Right ventricle myocardium inferior (tissue), 1 donor: ENCODE data around the gene NXNL1. TPM values are rescaled to one million over a fixed set of nuclear protein-coding genes. Genes with fewer than 3 reads are reported as not detected.
A peak's percentile ranks its signal among the peaks of the same experiment; 100 is the strongest.

Source experiments
- ATAC-seq: fragments of 200-7000 bp; cut with Tn5 transposase; one replicate; pipeline ENCODE4 v1.9.1; 2020; ENCODE audit warnings: mild to moderate bottlenecking, moderate library complexity
- DNase-seq: peaks from one replicate; pipeline ENCODE4 v3.0.0; 2021; ENCODE audit errors: missing footprints
- intact Hi-C: fragments of 100-400 bp; cut with DNase I; formaldehyde crosslinking; loops from one replicate; pipeline ENCODE4 v1.11.0; 2022
- total RNA-seq: library from RNA; stranded (reverse); fragmentation: NEBNext Ultra II Directional; extraction: Animal tissue kit (Norgen Biotek cat#: 25700); gene quantifications from one replicate; pipeline ENCODE4 v1.2.1, GENCODE V29; 2021
- donor health status: DM: no; HTN: yes; CAD: no; lungs with severe emphysema.

The NXNL1 gene
- total RNA-seq, 1 donor from 2014 or later = not detected

DNA sequence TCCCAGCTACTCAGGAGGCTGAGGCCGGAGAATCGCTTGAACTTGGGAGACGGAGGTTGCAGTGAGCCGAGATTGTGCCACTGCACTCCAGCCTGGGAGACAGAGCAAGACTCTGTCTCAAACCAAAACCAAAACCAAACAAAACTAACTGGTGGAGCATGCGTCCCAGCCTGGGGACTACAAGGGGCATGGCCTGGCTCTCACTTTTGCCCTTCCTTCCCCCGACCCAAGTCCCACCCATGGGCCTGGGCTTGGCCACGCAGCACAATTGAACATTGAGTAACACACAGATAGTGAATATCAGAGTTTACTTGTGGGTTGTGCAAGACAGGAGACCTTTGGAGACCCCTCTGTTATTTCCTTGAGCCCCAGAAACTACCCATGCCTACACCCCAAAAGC lies 25.5 kb downstream of the NXNL1 start:
- no peak for ATAC-seq
- DNase-seq = no peak
- intact Hi-C loops = no loop called here

DNA sequence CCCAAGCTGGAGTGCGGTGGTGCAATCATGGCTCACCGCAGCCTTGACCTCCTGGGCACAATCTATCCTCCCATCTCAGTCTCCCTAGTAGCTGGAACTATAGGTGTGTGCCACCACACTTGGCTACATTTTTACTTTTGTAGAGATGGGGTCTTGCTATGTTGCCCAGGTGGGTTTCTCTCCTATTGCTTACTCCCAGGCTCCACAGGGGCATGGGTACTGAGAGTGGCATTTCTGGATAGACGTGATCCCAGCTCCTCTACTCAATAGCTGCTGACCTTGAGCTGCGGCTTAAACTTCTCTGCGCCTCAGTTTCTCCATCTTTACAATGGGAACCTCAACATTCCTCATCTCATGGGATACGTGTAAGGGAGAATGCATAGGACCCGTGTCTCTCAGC lies 29.3 kb downstream of the NXNL1 start:
- intact Hi-C loops = no loop called here
- ATAC-seq (no peak), DNase-seq (no peak)

DNA sequence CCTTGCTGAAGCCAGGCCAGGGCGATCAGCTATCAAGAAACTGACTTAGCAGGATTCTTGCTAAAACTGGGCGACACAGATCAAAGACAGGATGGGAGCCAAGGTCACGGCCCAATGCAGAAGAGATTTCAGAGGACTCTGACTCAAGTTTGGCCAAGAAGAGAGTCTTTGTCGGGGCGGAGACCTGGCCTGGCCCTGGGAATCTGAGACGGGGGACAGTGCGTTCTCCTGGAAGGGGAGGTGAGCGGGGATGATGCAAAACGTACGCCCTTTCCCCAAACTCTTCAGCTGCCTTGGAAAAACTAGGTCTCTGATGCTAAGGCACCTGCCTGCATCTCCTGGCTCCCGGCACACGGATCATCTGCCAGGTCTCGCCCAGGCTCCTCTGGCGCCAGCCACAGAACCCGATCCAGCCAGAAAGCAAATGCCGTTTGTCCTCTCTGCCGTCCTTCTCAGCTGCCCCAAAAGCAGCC lies 31.0 kb downstream of the NXNL1 start:
- ATAC-seq (no peak), DNase-seq (no peak)
- intact Hi-C loops = no loop called here

DNA sequence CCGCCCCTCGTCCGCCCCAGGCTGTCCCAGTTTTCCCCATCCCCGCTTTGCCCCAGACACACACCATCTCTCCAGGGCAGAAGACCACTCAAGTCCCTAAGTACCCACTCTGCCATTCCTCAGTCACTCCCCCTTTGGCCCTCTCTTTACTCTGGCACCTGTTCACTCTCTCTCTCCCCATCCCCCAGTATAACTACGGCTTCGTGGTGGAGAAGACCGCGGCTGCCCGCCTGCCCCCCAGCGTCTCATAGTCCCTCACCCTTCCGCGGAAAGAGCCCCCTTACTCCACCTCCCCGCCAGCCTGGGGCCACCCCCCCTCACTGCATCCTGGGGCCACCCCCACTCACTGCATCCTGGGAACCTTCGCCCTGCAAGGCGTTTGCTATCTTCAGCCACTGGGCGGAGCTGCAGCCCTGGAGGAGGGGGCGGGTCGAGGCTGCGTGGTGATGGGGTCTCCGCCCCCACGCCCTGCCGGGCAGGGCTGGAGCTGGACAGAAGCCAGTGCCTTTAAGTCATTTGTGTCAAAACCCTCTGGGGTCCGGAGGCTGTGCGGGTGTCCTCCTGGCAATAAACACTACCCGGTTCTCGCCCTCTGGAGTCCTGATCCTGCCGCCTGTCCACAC lies 35.9 kb downstream of the NXNL1 start:
- ATAC-seq = no peak
- DNase-seq = no peak
- intact Hi-C loops = loop anchor here (5.0 kb wide), 1 partner anchor 42 kb away; no protein-coding TSS in a partner anchor

DNA sequence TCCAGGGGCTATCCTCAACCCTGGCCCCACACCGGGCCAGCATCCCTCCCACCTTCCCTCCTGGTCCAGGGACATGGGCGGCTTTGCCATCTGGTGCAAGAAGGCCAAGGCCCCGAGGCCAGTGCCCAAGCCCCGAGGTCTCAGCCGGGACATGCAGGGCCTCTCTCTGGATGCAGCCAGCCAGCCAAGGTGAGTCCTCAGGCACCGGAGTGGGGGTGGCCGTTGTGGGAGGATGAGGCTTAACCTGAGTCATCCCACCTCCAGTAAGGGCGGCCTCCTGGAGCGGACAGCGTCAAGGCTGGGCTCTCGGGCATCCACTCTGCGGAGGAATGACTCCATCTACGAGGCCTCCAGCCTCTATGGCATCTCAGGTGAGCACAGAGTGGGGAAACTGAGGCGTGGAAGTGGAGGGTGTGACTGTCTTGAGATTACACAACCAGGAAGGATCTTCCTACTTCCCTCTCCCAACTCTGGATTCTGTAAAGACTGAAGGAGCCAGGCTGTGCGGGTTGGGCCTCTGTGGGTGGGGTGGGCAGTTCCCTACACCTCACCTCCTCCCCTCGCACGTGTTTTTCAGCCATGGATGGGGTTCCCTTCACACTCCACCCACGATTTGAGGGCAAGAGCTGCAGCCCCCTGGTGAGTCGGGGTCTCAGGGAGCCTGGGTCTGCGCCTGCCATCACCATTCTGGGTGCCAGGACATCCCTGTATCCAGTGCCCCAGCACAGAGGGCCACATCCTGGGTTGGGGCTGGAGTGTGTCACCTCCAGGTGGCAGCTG lies 37.1 kb downstream of the NXNL1 start:
- ATAC-seq (no peak), DNase-seq (no peak)
- intact Hi-C loops = loop anchor here (5.0 kb wide), 1 partner anchor 44 kb away; no protein-coding TSS in a partner anchor

DNA sequence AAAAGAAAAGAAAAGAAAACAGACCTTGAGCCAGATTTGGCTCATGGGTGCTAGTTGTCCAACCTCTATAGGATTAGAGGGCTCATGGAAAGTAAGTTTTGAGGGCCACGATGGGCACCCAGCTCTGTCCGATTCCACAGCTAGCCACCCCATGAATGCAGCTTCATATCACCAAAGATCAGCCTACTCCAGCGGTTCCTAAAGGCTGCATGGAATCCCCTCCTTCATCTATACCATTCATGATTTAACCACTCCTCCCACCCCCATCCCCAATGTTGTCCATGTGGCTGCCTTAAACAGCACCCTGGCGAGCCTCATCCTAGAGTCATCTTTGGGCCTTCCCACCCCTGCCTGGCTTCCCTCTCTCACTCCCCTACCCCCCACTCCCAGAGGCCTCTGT lies 38.8 kb downstream of the NXNL1 start:
- DNase-seq (no peak), ATAC-seq (no peak)
- intact Hi-C loops = loop anchor here (5.0 kb wide), 1 partner anchor 45 kb away; no protein-coding TSS in a partner anchor

DNA sequence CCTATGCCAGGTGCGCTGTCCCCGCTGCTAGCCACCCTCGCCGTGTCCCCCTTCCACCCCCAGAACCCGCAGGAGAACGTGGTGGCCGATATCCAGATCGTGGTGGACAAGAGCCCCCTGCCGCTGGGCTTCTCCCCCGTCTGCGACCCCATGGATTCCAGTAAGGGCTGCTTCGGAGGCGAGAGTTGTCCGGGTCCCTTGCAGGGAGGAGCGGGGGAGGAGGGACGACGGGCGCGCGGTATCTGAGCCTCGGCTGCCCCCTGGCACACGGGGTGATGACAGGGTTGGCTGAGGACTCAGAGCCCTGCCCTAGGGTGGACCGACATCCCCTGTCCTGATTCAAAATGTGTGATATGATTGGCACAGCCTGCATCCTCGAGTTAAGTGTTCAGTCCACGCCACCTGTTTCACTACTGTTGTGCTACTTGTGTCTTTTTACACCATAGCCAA lies 40.2 kb downstream of the NXNL1 start:
- intact Hi-C loops = loop anchor here (5.0 kb wide), 1 partner anchor 47 kb away; no protein-coding TSS in a partner anchor
- ATAC-seq (peak; percentile 17), DNase-seq (no peak)

DNA sequence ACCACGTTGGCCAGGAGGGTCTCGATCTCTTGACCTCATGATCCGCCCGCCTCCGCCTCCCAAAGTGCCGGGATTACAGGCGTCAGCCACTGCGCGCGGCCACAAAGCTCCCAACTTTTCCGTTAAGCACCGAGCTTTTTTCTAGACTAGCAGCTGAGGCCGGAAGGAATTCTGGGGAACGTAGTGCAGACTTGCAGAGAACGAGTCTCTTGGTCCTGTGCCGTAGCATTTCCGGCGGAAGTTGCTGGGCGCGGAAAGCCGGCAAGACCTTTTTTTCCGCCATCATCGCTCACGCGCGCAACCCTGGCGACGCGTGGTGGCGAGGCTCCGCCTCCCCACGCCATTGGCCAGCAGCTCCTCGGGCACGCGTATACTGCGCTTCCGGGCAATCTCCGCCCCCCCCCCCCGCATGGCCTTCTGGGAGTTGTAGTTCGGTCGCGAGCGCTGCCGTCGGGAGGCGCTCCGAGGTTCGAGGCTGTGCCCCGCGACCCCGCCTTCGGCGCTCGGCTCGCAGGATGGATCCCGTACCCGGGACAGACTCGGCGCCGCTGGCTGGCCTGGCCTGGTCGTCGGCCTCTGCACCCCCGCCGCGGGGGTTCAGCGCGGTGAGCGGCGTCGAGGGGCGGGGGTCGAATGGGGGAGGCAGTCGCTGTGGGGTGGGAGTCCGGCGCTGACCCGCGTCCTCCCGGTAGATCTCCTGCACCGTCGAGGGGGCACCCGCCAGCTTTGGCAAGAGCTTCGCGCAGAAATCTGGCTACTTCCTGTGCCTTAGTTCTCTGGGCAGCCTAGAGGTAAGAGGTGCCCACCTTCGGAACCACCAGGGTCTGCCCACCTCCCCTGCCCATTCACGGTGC lies 40.9 kb downstream of the NXNL1 start, which contains the start of gene MVB12A:
MVB12A (plus strand) TSS at position 427 of the 854 bp plus-strand sequence; CDS start at position 516, 89 bp downstream.
- intact Hi-C loops = loop anchor here (5.0 kb wide), 1 partner anchor 47 kb away; no protein-coding TSS in a partner anchor
- peak; percentile 99 for DNase-seq
- ATAC-seq = peak; percentile 99

DNA sequence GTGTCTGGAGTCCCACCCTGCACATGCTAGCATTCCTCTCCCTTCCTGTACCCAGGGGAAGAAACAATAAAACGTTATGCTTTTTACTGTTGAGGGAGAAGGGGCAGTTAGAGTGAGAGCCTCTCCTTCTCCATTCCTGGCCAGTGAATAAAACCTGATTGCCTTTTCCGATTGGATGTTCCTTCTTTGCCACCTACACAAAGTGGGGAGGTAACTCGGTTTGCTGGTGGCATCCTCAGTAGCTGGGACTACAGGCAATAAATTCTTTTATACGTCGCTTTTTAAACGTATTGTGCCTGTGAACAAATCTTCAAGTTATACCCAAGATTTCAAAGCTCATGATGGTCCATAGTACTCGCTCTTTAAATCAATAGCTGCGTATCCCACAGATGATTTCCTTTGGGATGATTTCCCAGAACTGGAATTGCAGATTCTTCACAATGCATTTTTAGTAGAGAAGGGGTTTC lies 41.5 kb downstream of the NXNL1 start:
- intact Hi-C loops = no loop called here
- no peak for DNase-seq
- no peak for ATAC-seq

DNA sequence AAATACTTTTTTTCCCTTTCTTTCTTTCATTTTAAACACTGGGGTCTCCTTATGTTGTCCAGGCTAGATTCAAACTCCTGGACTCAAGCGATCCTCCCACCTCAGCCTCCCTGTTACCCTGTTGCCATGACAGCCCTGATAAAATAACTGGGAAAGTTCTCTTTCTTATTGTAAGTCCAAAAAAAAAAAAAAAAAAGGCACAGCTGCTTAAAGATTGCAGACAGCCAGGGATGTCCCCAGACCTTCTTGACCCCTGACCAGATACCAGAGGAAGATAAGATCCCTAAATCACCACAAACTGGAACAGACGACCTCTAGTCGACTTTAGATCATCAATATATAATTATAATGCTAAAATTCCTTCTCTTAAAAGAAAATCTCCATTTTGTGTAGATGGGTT lies 42.0 kb downstream of the NXNL1 start:
- intact Hi-C loops = no loop called here
- ATAC-seq = no peak
- no peak for DNase-seq

DNA sequence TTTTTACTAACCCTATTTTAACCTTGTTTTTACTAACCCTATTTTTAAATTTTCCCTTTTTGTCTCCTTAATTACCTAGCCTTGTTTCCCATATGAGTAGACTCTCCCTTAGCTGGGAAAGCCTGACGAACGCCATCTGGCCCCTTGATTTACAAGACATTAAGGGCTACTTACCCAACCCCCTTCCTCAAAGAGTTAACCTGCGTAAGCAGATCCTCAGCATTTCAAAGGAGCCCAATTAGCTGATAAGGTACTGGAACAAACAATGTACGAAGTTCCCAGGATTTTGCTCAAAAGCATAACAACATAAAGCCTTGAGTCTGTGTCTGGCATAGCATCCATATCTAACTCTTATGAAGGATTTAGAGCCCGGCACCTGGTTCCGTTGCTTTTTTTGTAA lies 45.6 kb downstream of the NXNL1 start:
- intact Hi-C loops = no loop called here
- ATAC-seq (no peak), DNase-seq (no peak)

DNA sequence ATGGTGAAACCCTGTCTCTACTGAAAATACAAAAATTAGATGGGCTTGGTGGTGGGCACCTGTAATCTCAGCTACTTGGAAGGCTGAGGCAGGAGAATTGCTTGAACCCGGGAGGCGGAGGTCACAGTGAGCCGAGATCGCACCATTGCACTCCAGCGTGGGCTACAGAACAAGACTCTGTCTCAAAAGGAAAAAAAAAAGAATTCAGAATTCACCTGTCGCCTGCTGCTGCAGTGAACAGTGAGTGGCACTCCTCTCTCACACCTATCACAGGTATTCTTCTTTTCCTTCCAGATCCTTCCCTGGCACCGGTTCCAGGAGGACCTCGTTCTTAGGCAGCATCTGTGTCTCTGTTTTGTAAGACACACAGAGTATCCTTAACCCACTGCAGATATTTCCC lies 46.6 kb downstream of the NXNL1 start:
- intact Hi-C loops = no loop called here
- no peak for DNase-seq
- no peak for ATAC-seq

DNA sequence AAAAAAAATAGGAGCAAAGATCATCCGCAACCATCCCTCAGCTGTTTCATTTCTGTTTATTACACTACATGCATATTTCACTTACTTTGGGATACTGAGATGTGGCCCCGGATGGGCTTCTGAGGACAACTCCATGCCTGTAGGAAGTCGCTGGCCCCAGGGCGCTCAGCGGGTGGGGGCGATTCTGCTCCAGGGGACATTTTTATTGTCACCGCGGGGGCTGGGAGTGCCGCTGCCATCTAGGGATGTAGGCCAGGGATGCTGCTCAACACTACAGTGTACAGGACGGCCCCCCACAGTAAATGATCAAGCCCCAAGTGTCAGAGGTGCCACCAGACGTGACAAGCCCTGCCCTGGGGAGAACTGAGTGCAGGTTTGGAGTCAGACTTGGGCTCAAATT lies 48.9 kb downstream of the NXNL1 start:
- intact Hi-C loops = no loop called here
- ATAC-seq (no peak), DNase-seq (no peak)

DNA sequence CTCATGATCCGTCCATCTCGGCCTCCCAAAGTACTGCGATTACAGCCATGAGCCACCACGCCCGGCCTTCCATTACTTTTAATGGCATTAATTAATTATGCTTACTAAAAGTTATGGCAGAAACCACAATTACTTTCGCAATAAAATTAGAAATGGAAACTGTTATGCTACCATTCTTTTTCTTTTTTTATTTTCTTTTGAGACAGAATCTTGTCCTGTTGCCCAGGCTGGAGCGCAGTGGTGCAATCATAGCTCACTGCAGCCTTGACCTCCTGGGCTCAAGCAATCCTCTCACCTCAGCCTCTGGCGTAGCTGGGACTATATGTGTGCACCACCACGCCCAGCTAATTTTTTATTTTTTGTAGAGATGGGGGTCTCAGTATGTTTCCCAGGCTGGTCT lies 50.7 kb downstream of the NXNL1 start:
- ATAC-seq (no peak), DNase-seq (no peak)
- intact Hi-C loops = no loop called here

DNA sequence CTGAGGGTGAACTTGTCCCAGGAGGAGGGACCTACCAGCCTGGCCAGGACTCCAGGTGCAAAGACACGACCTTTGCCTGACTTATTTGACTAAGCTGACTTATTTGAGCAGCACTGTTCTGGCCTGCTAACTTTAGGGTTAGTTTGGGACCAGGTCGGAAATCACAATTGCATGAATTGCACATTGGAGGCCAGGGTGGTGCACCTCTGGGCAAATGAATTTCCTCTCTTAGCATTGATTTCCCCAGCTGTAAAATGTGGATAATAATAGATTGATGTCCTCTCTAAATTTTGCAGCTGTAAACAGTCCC lies 53.9 kb downstream of the NXNL1 start:
- intact Hi-C loops = no loop called here
- DNase-seq (no peak), ATAC-seq (no peak)

DNA sequence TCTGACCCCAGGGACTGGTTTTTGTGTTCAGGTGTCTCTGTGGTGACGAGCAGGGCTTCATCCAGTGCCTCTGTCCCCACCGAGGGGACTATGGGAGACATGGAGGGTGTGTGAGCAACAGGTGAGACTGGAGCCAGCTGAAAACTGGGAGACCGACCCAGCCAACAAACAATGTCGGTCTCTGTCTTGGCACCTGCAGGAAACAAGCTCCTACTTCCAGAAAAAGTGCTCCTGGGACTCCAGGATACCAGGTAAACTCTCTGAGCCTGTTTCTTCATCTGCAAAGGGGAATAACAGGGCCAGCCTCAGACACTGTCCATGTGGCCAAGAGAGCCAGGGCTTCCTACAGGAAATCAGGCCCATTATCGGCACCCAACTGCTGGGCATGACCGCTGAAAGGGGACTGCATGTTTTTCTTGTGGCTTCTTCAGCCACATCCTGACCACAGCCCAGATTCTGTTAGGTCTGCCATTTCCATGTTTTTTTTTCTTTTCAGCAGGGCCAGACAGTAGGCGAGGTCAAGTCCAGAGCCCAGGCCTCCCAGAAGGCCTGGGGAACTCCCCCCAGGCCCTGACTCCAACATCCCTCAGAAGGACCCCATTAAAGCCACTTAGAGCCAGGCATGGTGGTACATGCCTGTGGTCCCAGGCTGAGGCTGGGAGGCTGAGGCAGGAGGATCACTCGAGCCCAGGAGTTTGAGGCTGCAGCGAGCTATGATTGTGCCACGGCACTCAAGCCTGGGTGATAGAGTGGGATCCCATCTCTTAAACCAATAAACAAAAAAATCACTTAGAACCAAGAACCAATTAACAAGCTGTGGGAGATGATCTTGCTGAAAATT lies 54.5 kb downstream of the NXNL1 start:
- peak; percentile 15 for ATAC-seq
- intact Hi-C loops = no loop called here
- no peak for DNase-seq
